HG03354 (cell line): ENCODE data around the gene C4BPB.
"Not testable (repeated sequence)": the region's sequence is repeated elsewhere in the genome, so short reads cannot be mapped to it uniquely, and the experiment has no call there.

Experiments used
- ATAC-seq: cut with Tn5 transposase; IDR thresholded peaks from one replicate; pipeline ENCODE4 v1.9.1; 2021; ENCODE audit warnings: mild to moderate bottlenecking; ENCODE audit not compliant: unreplicated experiment, poor library complexity, severe bottlenecking

The C4BPB gene

GRCh38 chr1:207088701-207089626 is at the start of gene C4BPB:
Gene C4BPB (plus strand): TSS chr1:207088860. CDS start chr1:207089532, 672 bp downstream.
- ATAC-seq: no peak

GRCh38 chr1:207039380-207040180 is 49.1 kb upstream of the C4BPB start:
- no peak for ATAC-seq

DNA sequence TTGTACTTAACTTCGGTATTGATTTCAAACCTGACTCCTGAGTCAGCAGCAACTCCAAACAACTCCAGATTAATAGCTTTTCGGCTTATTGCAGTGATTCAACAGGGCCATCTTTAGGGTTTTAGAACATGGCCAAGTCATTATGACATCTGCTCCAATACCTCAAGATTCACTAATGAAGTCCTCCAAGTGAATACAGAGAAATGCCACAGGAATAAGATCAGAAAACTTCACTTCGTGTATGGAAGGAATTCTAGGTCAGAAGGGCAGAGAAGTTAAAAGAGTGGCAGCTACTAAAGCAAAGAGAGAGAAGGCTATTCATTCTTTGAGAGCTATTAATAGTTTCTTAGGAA is 48.5 kb upstream of the C4BPB start:
- ATAC-seq: no peak

DNA sequence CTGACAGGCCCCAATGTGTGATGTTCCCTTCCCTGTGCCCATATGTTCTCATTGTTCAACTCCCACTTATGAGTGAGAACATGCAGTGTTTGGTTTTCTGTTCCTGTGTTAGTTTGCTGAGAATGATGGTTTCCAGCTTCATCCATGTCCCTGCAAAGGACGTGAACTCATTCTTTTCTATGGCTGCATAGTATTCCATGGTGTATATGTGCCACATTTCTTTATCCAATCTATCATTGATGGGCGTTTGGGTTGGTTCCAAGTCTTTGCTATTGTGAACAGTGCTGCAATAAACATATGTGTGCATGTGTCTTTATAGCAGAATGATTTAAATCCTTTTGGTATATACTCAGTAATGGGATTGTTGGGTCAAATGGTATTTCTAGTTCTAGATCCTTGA is 47.3 kb upstream of the C4BPB start:
- not testable (repeated sequence) for ATAC-seq

DNA sequence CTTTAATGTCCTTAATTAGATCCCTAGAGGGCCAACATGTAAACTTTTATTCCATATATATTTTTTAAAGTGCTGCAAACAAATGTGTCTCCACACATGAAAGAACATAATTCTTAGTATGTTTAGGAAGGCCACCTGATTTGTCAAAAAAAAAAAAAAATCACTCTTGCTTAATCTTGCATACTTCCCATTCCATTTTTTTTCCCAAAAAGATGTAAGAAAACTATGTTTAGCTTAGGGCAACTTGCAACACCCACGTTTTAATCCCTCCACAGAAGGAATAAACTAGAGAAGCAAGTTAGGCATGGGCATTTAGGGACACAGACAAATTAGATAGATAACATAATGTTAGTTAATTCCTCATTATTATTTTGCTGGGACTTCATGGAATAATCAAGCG is 43.2 kb upstream of the C4BPB start:
- ATAC-seq: no peak

GRCh38 chr1:207047505-207047904 is 41.2 kb upstream of the C4BPB start:
- no peak for ATAC-seq

DNA sequence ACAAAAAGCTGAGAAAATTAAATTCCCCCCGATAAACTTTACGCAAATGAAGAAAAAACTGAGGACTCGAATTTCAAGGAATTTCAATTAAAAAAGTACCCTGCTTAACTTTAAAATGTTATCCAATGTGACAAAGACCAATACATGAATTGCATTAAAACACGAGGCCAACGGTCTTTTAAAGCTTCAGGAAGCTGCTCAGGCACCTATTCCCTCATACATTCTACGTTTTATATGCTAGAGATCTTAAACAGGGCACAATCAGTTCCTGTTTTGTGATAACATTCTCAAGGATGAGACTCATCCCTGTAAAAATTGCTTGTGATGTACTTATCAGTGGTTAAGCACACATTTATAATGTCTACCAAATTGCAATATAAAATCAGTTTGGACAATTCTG is 40.6 kb upstream of the C4BPB start:
- no peak for ATAC-seq

- ATAC-seq: no peak
Measured at GRCh38 chr1:207049054-207049453, 39.6 kb upstream of the C4BPB start.

DNA sequence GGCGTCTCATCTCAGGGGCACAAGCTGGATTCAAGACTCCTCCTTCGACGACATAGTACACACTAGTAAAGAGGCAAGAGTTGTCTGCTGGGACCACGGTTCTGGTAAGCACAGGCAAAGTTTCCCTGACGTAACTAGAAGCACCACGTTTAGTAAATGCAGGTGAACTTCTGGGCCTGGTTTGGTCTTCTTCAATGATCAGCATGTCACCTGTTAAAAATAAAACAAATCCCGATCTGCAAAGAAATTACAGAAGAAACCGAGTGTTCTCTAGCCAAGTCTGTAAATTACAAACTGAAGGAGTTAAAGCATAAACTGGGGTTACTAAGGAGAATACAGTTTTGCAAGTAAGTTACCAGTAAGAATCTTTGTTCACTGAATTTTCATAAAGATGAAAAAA is 39.1 kb upstream of the C4BPB start:
- no peak for ATAC-seq

- peak; percentile 35 for ATAC-seq
Measured at GRCh38 chr1:207049974-207050391, 38.7 kb upstream of the C4BPB start.

- peak; percentile 57 for ATAC-seq
Measured at GRCh38 chr1:207050480-207051190, 38.0 kb upstream of the C4BPB start.

DNA sequence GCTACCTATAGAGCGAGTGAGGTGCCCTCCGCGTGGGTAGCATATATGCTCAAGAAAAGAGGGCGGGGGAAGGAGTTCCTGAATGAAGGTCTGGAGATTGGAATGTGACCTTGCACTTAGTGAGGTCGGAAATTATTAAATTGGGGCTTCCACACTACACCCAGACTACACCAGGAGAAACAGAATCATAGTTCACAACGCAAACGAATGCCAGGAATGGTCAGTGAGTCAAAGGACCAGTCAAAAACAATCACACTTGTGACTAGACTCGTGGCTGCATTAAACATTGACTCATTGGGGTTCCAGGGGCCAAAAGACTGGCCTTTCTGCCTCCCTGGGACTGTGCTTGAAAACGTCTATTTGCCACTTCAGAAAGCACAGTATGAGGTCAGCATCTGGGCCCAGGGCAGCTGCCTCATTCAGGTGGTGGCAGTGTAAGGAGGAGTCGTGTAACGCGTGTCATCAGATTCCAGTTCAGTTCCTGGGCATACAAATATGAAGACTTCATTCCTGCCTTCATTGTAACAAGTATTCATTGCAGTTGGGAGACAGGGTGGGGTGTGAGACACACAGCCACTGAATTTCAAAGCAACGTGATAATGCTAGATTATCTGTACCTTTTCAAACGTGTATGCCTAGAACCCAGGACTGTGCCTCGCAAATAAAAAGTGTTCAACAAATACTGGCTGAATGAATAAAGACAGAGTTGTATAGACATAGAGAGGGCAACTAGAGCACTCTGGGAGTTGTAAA is 37.3 kb upstream of the C4BPB start, which contains the start of gene YOD1:
Gene YOD1, minus strand, starts transcription at position 18 of the 753 bp plus-strand sequence. CDS start 178 bp downstream, outside the sequence.
- ATAC-seq: no peak

DNA sequence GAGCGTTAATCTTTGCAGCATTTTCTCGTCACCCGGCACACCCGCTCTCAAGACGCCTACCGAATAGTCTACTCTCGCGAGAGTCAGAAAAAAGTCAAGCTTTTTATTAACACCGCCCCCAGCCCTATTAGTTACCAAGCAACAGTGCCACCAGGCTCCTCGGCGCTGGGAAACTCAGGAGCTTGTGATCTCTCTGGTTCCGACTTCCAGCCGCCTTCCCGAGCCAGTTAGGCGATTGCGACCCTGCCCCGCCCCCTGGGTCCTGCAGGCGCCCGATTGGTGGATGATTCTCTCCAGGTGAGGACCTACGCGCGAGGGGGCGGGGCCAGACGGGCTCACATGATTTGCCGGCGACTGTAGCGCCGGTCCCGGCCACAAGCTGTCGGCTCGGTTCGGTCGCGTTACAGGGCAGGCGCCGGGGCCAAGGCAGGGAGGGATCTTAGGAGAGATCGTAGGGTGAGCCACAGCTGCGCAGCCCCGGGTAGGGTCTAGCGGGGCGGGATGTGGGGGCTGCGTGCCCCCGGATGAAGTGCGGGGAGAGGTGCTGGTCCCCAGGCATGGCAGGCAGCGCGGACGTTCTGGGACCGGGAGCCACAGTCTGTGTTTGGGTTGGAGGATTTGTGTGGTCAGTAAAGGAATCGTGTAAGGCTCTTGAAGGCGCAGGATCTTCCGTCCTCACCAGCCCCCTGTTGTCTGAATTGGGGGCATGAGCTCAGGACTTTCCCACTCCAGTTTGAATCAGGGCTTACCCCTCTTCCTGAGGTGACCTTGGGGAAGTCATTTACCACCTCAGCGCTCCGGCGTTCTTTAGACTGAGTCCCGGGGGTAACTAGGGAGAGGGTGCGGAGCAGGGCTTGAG is 35.5 kb upstream of the C4BPB start, which contains the start of gene PFKFB2:
Gene PFKFB2, plus strand, starts transcription at position 365 of the 859 bp plus-strand sequence. CDS start 1,443 bp downstream, outside the sequence.
- peak; percentile 83 for ATAC-seq

- ATAC-seq: no peak
Measured at GRCh38 chr1:207054491-207054890, 34.2 kb upstream of the C4BPB start.

- ATAC-seq: no peak
Measured at GRCh38 chr1:207055386-207056001, 33.2 kb upstream of the C4BPB start.

DNA sequence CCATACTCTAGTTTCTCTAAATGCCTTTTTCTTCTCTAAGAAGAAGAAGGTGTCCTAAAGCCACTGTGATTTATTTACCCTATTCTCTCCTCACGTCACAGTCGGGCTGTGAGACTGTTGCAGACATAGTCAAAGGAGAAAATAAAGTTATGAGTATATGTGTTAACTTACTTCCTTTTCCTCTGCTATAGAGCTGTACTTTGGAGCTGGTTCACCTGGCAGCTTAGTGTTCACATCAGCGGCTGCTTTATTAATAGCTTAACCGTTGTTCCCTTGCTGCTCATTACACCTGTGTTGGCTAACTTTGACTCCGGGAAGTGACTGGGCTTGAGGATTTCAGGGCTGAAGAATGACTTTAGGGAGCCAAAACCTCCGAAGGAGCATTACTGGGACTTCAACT is 32.0 kb upstream of the C4BPB start:
- no peak for ATAC-seq

DNA sequence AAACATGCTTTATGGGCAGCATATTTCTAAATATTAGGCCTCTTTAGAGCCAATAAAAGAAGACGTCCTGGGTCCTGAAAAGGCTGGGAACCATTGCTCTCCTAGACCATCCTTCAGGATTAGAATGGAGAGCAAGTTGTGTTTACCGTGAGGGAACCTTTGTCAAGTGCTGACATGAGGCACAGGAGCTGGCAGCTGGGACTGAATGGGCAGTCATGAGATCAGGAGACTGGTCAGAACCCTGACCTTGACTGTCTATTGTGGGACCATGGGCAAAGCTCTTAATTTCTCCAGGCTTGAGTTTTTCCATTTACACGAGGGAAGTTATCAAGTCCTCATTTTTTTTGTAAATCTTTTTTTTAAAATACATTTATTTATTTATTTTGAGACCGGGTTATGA is 30.4 kb upstream of the C4BPB start:
- ATAC-seq: no peak
